ENCODE measurements around the gene ITGA2.

GRCh38 chr5:53087171-53087570, 98.0 kb downstream of the ITGA2 start:
- no peak for TF ChIP-seq CTCF (IDR thresholded peaks at IDR 0.05)
- TF ChIP-seq POLR2A (IDR thresholded peaks at IDR 0.05): no peak

All from Peyer's patch (tissue), 4 donors.